ENCODE results near the gene TGFBR3. TPM values are rescaled to one million over a fixed set of nuclear protein-coding genes. Genes with fewer than 3 reads are reported as not detected.

The TGFBR3 gene
- total and polyA plus RNA-seq, 12 donors = 6.6 to 36.7 (median 24.3) TPM

DNA sequence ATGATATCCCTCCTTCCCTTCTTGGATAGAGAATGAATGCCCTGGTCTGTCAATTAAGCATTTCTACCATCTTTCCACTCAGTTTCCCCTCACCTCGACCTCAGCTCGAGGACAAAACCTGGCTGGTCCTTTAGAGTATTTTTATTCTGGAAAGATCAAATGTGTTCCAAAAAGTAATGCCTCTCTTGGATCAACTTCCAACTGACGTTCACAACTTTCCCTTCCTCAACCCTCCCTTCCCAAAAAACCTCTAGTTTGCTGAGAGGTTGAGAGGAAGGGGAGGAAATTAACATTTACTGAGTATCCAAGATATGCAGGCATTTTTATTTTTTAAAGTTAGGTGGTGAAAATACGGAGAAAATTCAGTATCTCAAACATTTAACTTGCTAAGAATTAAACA, 182.9 kb downstream of the TGFBR3 start:
- peak overlapping the region in 1 of 10 donors; percentile 27 for H3K27ac ChIP-seq
- DNase-seq (no peak), ATAC-seq (no peak)
- H3K4me1 ChIP-seq = peaks cover 0 to 59% (median 31%) of the 10 kb centered on the region in 9 donors
- peaks cover 0 to 30% (median 0%) of the 10 kb centered on the region in 9 donors for H3K36me3 ChIP-seq
- H3K4me3 ChIP-seq = no peak overlapping the region
- intact Hi-C loops (cut with DNase I) = loop anchor here in 3 of 10 donors (10.0 kb wide), 2 partner anchors 118 to 182 kb away; partner anchors contain the start of gene TGFBR3 (in 1 of the 3)
- H3K9me3 ChIP-seq = no peaks in the 10 kb centered on the region
- no peaks in the 10 kb centered on the region for H3K27me3 ChIP-seq
- TF ChIP-seq, protein P1, sequence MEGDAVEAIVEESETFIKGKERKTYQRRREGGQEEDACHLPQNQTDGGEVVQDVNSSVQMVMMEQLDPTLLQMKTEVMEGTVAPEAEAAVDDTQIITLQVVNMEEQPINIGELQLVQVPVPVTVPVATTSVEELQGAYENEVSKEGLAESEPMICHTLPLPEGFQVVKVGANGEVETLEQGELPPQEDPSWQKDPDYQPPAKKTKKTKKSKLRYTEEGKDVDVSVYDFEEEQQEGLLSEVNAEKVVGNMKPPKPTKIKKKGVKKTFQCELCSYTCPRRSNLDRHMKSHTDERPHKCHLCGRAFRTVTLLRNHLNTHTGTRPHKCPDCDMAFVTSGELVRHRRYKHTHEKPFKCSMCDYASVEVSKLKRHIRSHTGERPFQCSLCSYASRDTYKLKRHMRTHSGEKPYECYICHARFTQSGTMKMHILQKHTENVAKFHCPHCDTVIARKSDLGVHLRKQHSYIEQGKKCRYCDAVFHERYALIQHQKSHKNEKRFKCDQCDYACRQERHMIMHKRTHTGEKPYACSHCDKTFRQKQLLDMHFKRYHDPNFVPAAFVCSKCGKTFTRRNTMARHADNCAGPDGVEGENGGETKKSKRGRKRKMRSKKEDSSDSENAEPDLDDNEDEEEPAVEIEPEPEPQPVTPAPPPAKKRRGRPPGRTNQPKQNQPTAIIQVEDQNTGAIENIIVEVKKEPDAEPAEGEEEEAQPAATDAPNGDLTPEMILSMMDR (IDR thresholded peaks at IDR 0.05) = no peak
- 69 to 72% methylated on average over 4 of the region's 4 CpGs for WGBS, 2 donors

GRCh38 chr1:91701472-91701869, 184.5 kb downstream of the TGFBR3 start:
- Histone ChIP-seq H3K27me3 (no peaks in the 10 kb centered on the region), H3K36me3 (peaks cover 0 to 15% (median 0%) of the 10 kb centered on the region in 9 donors), H3K4me1 (peaks cover 0 to 68% (median 47%) of the 10 kb centered on the region in 9 donors), H3K9me3 (no peaks in the 10 kb centered on the region), H3K4me3 (no peak overlapping the region), H3K27ac (peak overlapping the region in 6 of 10 donors; percentile 17 to 68 (median 28))
- TF ChIP-seq, protein P1 (IDR thresholded peaks at IDR 0.05) = no peak
- 86 to 90% methylated on average over 4 of the region's 4 CpGs for WGBS, 2 donors
- no peak for ATAC-seq
- DNase-seq = no peak
- intact Hi-C loops (cut with DNase I) = loop anchor here in 3 of 10 donors (10.0 kb wide), 2 partner anchors 117 to 183 kb away; partner anchors contain the start of gene TGFBR3 (in 1 of the 3)

DNA sequence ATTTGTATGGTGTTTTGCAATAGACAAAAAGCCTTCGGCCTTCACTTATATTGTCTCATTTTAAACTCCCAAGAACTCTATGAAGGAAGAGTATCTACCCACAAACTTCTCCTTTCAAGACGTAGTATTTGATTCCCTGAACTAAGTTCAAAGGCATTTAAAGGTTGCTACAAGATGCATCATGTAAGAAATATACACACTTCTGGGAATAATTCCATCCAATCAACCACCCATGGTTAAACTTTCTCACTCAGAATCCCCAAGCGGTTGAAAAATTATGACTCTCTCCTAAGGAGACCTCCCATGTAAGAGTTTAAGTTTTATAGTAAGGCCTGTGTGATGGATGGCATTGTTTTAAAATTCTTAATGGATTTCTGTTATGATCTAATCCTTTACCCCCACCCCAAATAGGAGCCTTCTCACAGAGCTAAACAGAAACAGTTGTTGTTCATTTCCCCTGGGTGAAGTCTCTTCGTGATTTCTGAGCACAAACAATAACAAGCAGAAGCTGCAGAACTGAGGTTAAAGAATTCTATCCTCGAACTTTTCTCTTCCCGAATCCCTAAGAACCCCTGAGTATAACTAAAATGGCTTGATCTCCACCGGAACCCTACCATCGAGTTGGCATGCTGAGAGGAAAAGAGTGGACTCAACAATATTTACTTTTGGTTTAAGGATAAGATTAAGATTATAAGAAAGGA, 185.0 kb downstream of the TGFBR3 start:
- Histone ChIP-seq H3K4me3 (no peak overlapping the region), H3K4me1 (peaks cover 0 to 68% (median 53%) of the 10 kb centered on the region in 9 donors), H3K27ac (peak overlapping the region in 6 of 10 donors; percentile 17 to 68 (median 28)), H3K9me3 (no peaks in the 10 kb centered on the region), H3K36me3 (peaks cover 0 to 9% (median 0%) of the 10 kb centered on the region in 9 donors), H3K27me3 (no peaks in the 10 kb centered on the region)
- TF ChIP-seq, protein P1 (IDR thresholded peaks at IDR 0.05) = no peak
- no peak for DNase-seq
- intact Hi-C loops (cut with DNase I) = loop anchor here in 3 of 10 donors (10.0 kb wide), 2 partner anchors 116 to 184 kb away; partner anchors contain the start of gene TGFBR3 (in 1 of the 3)
- WGBS, 2 donors = 69 to 73% methylated on average over 8 of the region's 8 CpGs
- no peak for ATAC-seq

GRCh38 chr1:91700332-91700731, 185.6 kb downstream of the TGFBR3 start:
- intact Hi-C loops (cut with DNase I) = loop anchor here in 3 of 10 donors (10.0 kb wide), 2 partner anchors 116 to 184 kb away; partner anchors contain the start of gene TGFBR3 (in 1 of the 3)
- TF ChIP-seq, protein P1 (IDR thresholded peaks at IDR 0.05) = no peak
- Histone ChIP-seq H3K36me3 (peaks cover 0 to 11% (median 0%) of the 10 kb centered on the region in 9 donors), H3K4me3 (no peak overlapping the region), H3K27me3 (no peaks in the 10 kb centered on the region), H3K27ac (peak overlapping the region in 6 of 10 donors; percentile 18 to 68 (median 52)), H3K4me1 (peaks cover 0 to 70% (median 53%) of the 10 kb centered on the region in 9 donors), H3K9me3 (no peaks in the 10 kb centered on the region)
- ATAC-seq = no peak
- no peak for DNase-seq
- WGBS, 2 donors = 91 to 93% methylated on average over 2 of the region's 2 CpGs
